WTC11 (cell line): Measurements from ENCODE around the gene GRM1. TPM values are rescaled to one million over a fixed set of nuclear protein-coding genes. Genes with fewer than 3 reads are reported as not detected.

ENCODE experiments used
- ATAC-seq: fragments of 200-7000 bp; cut with Tn5 transposase; 2 replicates; pipeline ENCODE4 v1.10.0; 2021; ENCODE audit warnings: mild to moderate bottlenecking, moderate library complexity
- CTCF ChIA-PET: fragments of 300-600 bp; sonication (Branson Sonifier 250); formaldehyde crosslinking; loops from one replicate; lab custom pipeline; 2021; ENCODE audit warnings: antibody characterized with exemption; lab: Charles Lee
- POLR2A ChIA-PET: fragments of 350-600 bp; sonication (Branson Sonifier 250); formaldehyde crosslinking; loops from one replicate; lab custom pipeline; 2021; ENCODE audit warnings: antibody characterized with exemption; lab: Charles Lee
- DNase-seq: peaks from one replicate; pipeline ENCODE4 v3.0.0; 2021; ENCODE audit warnings: low spot score
- H3K27ac Mint-ChIP-seq: 2 replicates; pipeline ENCODE4 v1.8.0; 2021; ENCODE audit warnings: mixed read lengths
- H3K27me3 Mint-ChIP-seq: 2 replicates; pipeline ENCODE4 v1.8.0; 2021; ENCODE audit warnings: low read depth, mild to moderate bottlenecking, moderate library complexity, mixed read lengths
- H3K36me3 Mint-ChIP-seq: 2 replicates; pipeline ENCODE4 v1.8.0; 2021; ENCODE audit warnings: mixed read lengths
- H3K4me1 Mint-ChIP-seq: 2 replicates; pipeline ENCODE4 v1.8.0; 2022; ENCODE audit warnings: mixed read lengths
- H3K4me3 Mint-ChIP-seq: 2 replicates; pipeline ENCODE4 v1.8.0; 2021; ENCODE audit warnings: mild to moderate bottlenecking, moderate library complexity, mixed read lengths
- H3K9me3 Mint-ChIP-seq: 2 replicates; pipeline ENCODE4 v1.8.0; 2021; ENCODE audit warnings: mixed read lengths
- CREM ChIP-seq: sonication (generic); formaldehyde crosslinking; IDR thresholded peaks from 2 replicates; pipeline ENCODE4 v1.8.1; 2022; ENCODE audit warnings: mild to moderate bottlenecking, missing genetic modification reagents, moderate library complexity
- ETV6 ChIP-seq: sonication (generic); formaldehyde crosslinking; IDR thresholded peaks from 2 replicates; pipeline ENCODE4 v1.8.1; 2022; ENCODE audit warnings: mild to moderate bottlenecking, missing genetic modification reagents
- FOXP1 ChIP-seq: sonication (generic); formaldehyde crosslinking; IDR thresholded peaks from 2 replicates; pipeline ENCODE4 v1.8.0; 2022; ENCODE audit warnings: missing genetic modification reagents, mild to moderate bottlenecking, moderate library complexity, borderline replicate concordance
- NFYB ChIP-seq: sonication (generic); formaldehyde crosslinking; conservative IDR thresholded peaks from 2 replicates; pipeline ENCODE4 v1.8.0; 2022; ENCODE audit warnings: low read depth, missing genetic modification reagents
- SOX15 ChIP-seq: fragments of 250-450 bp; sonication (Bioruptor Pico); IDR thresholded peaks from 2 replicates; pipeline ENCODE4 v1.9.0; 2021; ENCODE audit warnings: mild to moderate bottlenecking
- TEAD1 ChIP-seq: sonication (generic); formaldehyde crosslinking; IDR thresholded peaks from 2 replicates; pipeline ENCODE4 v1.8.0; 2022; ENCODE audit warnings: mild to moderate bottlenecking, missing genetic modification reagents
- TEAD4 ChIP-seq: sonication (generic); formaldehyde crosslinking; IDR thresholded peaks from 2 replicates; pipeline ENCODE4 v1.8.0; 2022; ENCODE audit warnings: mild to moderate bottlenecking, missing genetic modification reagents
- ZNF138 ChIP-seq: sonication (generic); formaldehyde crosslinking; conservative IDR thresholded peaks from 2 replicates; pipeline ENCODE4 v1.8.1; 2022; ENCODE audit warnings: mild to moderate bottlenecking, moderate library complexity, missing genetic modification reagents
- ZNF317 ChIP-seq: sonication (generic); formaldehyde crosslinking; IDR thresholded peaks from 2 replicates; pipeline ENCODE4 v1.8.1; 2023; ENCODE audit warnings: low read depth, mild to moderate bottlenecking, moderate library complexity, missing genetic modification reagents, borderline replicate concordance
- ZNF416 ChIP-seq: fragments of 250-450 bp; sonication (Bioruptor Pico); IDR thresholded peaks from 2 replicates; pipeline ENCODE4 v1.9.0; 2021; ENCODE audit warnings: mild to moderate bottlenecking, inconsistent platforms
- ZNF423 ChIP-seq: fragments of 250-450 bp; sonication (Bioruptor Pico); IDR thresholded peaks from 2 replicates; pipeline ENCODE4 v2.1.2; 2022; ENCODE audit warnings: mild to moderate bottlenecking, moderate library complexity
- total RNA-seq: library from RNA; stranded (reverse); gene quantifications from 3 replicates; pipeline ENCODE4 v1.2.3, GENCODE V29; 2021
- TF ChIP-seq, protein P1 (sequence below): fragments of 250-450 bp; sonication (Bioruptor Pico); IDR thresholded peaks from 2 replicates; pipeline ENCODE4 v1.9.0; 2021; ENCODE audit warnings: mild to moderate bottlenecking
- TF ChIP-seq, protein P2 (sequence below): sonication (generic); formaldehyde crosslinking; IDR thresholded peaks from 2 replicates; pipeline ENCODE4 v1.8.0; 2023; ENCODE audit warnings: mild to moderate bottlenecking, missing genetic modification reagents
- TF ChIP-seq, protein P3 (sequence below): fragments of 250-450 bp; sonication (Bioruptor Pico); IDR thresholded peaks from 2 replicates; pipeline ENCODE4 v1.9.0; 2021; ENCODE audit warnings: mild to moderate bottlenecking, borderline replicate concordance
- TF ChIP-seq, protein P4 (sequence below): sonication (generic); formaldehyde crosslinking; IDR thresholded peaks from 2 replicates; pipeline ENCODE4 v1.8.1; 2023; ENCODE audit warnings: mild to moderate bottlenecking, missing genetic modification reagents
- TF ChIP-seq, protein P5 (sequence below): sonication (generic); formaldehyde crosslinking; IDR thresholded peaks from 2 replicates; pipeline ENCODE4 v1.8.1; 2023; ENCODE audit warnings: mild to moderate bottlenecking, missing genetic modification reagents, borderline replicate concordance
- TF ChIP-seq, protein P6 (sequence below): sonication (generic); formaldehyde crosslinking; IDR thresholded peaks from 2 replicates; pipeline ENCODE4 v1.8.1; 2023; ENCODE audit warnings: mild to moderate bottlenecking, missing genetic modification reagents

GRM1 gene
- total RNA-seq, 1 experiment from 2014 or later = 0.46 TPM

DNA sequence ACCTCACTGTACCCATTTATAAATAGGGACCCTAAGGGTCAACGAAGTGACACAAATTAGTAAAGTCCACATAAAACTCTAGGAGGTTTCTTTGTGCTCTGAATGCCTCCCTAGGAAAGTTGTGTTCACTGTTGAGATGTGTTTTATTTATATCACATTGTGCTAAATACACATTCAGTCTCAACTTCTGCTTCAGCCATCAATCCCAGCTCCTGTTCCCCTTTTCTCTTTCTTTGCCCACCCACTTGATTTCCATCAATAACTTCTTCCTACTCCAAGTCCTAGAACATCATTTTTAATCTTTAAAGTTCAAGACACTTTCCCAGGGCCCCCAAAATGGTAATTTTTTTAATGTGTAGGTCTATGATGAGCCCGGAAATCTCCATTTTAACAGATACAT is 306.5 kb downstream of the GRM1 start (continued):
- TF ChIP-seq, protein P1, sequence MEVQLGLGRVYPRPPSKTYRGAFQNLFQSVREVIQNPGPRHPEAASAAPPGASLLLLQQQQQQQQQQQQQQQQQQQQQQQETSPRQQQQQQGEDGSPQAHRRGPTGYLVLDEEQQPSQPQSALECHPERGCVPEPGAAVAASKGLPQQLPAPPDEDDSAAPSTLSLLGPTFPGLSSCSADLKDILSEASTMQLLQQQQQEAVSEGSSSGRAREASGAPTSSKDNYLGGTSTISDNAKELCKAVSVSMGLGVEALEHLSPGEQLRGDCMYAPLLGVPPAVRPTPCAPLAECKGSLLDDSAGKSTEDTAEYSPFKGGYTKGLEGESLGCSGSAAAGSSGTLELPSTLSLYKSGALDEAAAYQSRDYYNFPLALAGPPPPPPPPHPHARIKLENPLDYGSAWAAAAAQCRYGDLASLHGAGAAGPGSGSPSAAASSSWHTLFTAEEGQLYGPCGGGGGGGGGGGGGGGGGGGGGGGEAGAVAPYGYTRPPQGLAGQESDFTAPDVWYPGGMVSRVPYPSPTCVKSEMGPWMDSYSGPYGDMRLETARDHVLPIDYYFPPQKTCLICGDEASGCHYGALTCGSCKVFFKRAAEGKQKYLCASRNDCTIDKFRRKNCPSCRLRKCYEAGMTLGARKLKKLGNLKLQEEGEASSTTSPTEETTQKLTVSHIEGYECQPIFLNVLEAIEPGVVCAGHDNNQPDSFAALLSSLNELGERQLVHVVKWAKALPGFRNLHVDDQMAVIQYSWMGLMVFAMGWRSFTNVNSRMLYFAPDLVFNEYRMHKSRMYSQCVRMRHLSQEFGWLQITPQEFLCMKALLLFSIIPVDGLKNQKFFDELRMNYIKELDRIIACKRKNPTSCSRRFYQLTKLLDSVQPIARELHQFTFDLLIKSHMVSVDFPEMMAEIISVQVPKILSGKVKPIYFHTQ (CRISPR knock-in tag) = no peak
- TF ChIP-seq FOXP1 = no peak
- no peak for TF ChIP-seq TEAD4 (CRISPR knock-in tag)

DNA sequence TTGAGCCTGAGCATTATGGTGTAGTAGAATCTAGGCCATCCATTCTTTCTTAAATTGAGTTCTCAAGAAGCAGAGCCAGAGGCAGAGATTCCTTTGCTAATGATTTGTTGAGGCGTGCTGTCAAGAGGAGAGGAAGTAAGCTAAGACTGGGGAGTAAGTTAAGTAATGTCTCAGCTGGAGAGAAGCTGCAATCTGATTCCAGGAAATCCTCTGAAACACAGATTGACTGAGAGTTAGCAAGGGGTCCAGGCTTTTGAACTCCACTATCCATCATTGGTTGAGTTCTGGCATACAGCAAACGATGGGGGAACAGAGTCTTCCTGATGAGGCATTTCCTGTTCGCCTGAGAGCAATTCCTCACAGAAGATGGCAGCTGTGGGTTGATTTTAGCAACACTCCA is 307.3 kb downstream of the GRM1 start:
- H3K27me3 Mint-ChIP-seq = no peaks in the 10 kb centered on the region
- H3K27ac Mint-ChIP-seq = peak overlapping the region; percentile 64
- TF ChIP-seq TEAD1 = no peak
- TF ChIP-seq, all 79 proteins: peak for 0
- Mint-ChIP-seq H3K4me3 (no peak overlapping the region), H3K4me1 (peaks cover 38% of the 10 kb centered on the region), H3K9me3 (peaks cover 26% of the 10 kb centered on the region), H3K36me3 (peaks cover 16% of the 10 kb centered on the region)
- no peak for DNase-seq
- ChIA-PET CTCF (no interaction called here), POLR2A (no interaction called here)
- ATAC-seq = peak; percentile 67

DNA sequence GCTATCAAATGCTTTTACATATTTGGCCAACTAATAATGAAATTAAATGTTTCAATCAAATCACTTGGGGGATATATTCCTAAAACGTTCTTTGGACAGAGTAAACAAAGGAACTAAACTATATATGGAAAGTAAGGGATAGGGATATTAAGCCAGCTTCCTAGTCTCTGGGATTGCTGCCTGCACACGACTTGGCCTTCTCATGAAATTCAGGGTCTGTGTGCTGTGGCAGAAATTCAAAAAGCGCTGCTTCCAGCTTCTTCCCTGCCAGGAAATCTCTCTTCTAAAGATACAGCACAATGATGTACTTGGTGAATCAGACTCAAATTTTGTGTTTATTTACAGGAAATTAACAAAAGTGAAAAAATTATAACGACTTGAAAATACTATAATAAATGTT is 308.5 kb downstream of the GRM1 start:
- H3K4me1 Mint-ChIP-seq = peaks cover 38% of the 10 kb centered on the region
- CTCF ChIA-PET = no interaction called here
- no peaks in the 10 kb centered on the region for H3K27me3 Mint-ChIP-seq
- H3K4me3 Mint-ChIP-seq = no peak overlapping the region
- POLR2A ChIA-PET = no interaction called here
- no peak for ATAC-seq
- no peak overlapping the region for H3K27ac Mint-ChIP-seq
- H3K36me3 Mint-ChIP-seq = peaks cover 16% of the 10 kb centered on the region
- DNase-seq = no peak
- H3K9me3 Mint-ChIP-seq = peaks cover 26% of the 10 kb centered on the region
- no peak for TF ChIP-seq SOX15 (CRISPR knock-in tag)
- no peak for TF ChIP-seq ZNF416 (CRISPR knock-in tag)
- no peak for TF ChIP-seq ETV6 (CRISPR knock-in tag)
- no peak for TF ChIP-seq ZNF138
- TF ChIP-seq, protein P2, sequence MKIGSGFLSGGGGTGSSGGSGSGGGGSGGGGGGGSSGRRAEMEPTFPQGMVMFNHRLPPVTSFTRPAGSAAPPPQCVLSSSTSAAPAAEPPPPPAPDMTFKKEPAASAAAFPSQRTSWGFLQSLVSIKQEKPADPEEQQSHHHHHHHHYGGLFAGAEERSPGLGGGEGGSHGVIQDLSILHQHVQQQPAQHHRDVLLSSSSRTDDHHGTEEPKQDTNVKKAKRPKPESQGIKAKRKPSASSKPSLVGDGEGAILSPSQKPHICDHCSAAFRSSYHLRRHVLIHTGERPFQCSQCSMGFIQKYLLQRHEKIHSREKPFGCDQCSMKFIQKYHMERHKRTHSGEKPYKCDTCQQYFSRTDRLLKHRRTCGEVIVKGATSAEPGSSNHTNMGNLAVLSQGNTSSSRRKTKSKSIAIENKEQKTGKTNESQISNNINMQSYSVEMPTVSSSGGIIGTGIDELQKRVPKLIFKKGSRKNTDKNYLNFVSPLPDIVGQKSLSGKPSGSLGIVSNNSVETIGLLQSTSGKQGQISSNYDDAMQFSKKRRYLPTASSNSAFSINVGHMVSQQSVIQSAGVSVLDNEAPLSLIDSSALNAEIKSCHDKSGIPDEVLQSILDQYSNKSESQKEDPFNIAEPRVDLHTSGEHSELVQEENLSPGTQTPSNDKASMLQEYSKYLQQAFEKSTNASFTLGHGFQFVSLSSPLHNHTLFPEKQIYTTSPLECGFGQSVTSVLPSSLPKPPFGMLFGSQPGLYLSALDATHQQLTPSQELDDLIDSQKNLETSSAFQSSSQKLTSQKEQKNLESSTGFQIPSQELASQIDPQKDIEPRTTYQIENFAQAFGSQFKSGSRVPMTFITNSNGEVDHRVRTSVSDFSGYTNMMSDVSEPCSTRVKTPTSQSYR (CRISPR knock-in tag) = no peak
- TF ChIP-seq, protein P3, sequence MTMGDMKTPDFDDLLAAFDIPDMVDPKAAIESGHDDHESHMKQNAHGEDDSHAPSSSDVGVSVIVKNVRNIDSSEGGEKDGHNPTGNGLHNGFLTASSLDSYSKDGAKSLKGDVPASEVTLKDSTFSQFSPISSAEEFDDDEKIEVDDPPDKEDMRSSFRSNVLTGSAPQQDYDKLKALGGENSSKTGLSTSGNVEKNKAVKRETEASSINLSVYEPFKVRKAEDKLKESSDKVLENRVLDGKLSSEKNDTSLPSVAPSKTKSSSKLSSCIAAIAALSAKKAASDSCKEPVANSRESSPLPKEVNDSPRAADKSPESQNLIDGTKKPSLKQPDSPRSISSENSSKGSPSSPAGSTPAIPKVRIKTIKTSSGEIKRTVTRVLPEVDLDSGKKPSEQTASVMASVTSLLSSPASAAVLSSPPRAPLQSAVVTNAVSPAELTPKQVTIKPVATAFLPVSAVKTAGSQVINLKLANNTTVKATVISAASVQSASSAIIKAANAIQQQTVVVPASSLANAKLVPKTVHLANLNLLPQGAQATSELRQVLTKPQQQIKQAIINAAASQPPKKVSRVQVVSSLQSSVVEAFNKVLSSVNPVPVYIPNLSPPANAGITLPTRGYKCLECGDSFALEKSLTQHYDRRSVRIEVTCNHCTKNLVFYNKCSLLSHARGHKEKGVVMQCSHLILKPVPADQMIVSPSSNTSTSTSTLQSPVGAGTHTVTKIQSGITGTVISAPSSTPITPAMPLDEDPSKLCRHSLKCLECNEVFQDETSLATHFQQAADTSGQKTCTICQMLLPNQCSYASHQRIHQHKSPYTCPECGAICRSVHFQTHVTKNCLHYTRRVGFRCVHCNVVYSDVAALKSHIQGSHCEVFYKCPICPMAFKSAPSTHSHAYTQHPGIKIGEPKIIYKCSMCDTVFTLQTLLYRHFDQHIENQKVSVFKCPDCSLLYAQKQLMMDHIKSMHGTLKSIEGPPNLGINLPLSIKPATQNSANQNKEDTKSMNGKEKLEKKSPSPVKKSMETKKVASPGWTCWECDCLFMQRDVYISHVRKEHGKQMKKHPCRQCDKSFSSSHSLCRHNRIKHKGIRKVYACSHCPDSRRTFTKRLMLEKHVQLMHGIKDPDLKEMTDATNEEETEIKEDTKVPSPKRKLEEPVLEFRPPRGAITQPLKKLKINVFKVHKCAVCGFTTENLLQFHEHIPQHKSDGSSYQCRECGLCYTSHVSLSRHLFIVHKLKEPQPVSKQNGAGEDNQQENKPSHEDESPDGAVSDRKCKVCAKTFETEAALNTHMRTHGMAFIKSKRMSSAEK (CRISPR knock-in tag) = no peak
- TF ChIP-seq, protein P4, sequence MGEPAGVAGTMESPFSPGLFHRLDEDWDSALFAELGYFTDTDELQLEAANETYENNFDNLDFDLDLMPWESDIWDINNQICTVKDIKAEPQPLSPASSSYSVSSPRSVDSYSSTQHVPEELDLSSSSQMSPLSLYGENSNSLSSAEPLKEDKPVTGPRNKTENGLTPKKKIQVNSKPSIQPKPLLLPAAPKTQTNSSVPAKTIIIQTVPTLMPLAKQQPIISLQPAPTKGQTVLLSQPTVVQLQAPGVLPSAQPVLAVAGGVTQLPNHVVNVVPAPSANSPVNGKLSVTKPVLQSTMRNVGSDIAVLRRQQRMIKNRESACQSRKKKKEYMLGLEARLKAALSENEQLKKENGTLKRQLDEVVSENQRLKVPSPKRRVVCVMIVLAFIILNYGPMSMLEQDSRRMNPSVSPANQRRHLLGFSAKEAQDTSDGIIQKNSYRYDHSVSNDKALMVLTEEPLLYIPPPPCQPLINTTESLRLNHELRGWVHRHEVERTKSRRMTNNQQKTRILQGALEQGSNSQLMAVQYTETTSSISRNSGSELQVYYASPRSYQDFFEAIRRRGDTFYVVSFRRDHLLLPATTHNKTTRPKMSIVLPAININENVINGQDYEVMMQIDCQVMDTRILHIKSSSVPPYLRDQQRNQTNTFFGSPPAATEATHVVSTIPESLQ (CRISPR knock-in tag) = no peak
- TF ChIP-seq, protein P5, sequence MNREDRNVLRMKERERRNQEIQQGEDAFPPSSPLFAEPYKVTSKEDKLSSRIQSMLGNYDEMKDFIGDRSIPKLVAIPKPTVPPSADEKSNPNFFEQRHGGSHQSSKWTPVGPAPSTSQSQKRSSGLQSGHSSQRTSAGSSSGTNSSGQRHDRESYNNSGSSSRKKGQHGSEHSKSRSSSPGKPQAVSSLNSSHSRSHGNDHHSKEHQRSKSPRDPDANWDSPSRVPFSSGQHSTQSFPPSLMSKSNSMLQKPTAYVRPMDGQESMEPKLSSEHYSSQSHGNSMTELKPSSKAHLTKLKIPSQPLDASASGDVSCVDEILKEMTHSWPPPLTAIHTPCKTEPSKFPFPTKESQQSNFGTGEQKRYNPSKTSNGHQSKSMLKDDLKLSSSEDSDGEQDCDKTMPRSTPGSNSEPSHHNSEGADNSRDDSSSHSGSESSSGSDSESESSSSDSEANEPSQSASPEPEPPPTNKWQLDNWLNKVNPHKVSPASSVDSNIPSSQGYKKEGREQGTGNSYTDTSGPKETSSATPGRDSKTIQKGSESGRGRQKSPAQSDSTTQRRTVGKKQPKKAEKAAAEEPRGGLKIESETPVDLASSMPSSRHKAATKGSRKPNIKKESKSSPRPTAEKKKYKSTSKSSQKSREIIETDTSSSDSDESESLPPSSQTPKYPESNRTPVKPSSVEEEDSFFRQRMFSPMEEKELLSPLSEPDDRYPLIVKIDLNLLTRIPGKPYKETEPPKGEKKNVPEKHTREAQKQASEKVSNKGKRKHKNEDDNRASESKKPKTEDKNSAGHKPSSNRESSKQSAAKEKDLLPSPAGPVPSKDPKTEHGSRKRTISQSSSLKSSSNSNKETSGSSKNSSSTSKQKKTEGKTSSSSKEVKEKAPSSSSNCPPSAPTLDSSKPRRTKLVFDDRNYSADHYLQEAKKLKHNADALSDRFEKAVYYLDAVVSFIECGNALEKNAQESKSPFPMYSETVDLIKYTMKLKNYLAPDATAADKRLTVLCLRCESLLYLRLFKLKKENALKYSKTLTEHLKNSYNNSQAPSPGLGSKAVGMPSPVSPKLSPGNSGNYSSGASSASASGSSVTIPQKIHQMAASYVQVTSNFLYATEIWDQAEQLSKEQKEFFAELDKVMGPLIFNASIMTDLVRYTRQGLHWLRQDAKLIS (CRISPR knock-in tag) = no peak
- TF ChIP-seq ZNF423 (CRISPR knock-in tag) = no peak
- TF ChIP-seq CREM (CRISPR knock-in tag) = no peak
- no peak for TF ChIP-seq ZNF317 (CRISPR knock-in tag)
- TF ChIP-seq, protein P6, sequence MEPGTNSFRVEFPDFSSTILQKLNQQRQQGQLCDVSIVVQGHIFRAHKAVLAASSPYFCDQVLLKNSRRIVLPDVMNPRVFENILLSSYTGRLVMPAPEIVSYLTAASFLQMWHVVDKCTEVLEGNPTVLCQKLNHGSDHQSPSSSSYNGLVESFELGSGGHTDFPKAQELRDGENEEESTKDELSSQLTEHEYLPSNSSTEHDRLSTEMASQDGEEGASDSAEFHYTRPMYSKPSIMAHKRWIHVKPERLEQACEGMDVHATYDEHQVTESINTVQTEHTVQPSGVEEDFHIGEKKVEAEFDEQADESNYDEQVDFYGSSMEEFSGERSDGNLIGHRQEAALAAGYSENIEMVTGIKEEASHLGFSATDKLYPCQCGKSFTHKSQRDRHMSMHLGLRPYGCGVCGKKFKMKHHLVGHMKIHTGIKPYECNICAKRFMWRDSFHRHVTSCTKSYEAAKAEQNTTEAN (CRISPR knock-in tag) = no peak
- TF ChIP-seq NFYB (CRISPR knock-in tag) = no peak
